Naive thymus-derived CD4-positive, alpha-beta T cell (primary cell): ENCODE results near the gene ALAS1. TPM values are rescaled to one million over a fixed set of nuclear protein-coding genes. Genes with fewer than 3 reads are reported as not detected.
A peak's percentile ranks its signal among the peaks of the same experiment; 100 is the strongest.
"Not testable (repeated sequence)": the region's sequence is repeated elsewhere in the genome, so short reads cannot be mapped to it uniquely, and the experiment has no call there.

ENCODE experiments used
- ATAC-seq: fragments of 150-1000 bp; cut with Tn5 transposase; 2 replicates; pipeline ENCODE4 v1.10.0; 2021; ENCODE audit warnings: mild to moderate bottlenecking, moderate library complexity
- CTCF ChIA-PET: fragments of 350-600 bp; sonication (Branson Sonifier 250); formaldehyde crosslinking; loops from one replicate; lab custom pipeline; 2021; ENCODE audit warnings: antibody characterized with exemption; lab: Charles Lee
- POLR2A ChIA-PET: fragments of 350-600 bp; sonication (Branson Sonifier 250); formaldehyde crosslinking; loops from one replicate; lab custom pipeline; 2021; ENCODE audit warnings: antibody characterized with exemption, inconsistent platforms; lab: Charles Lee
- DNase-seq, 9 donors: peaks; one replicate each; pipeline versions ENCODE4 v3.0.0 to v3.0.0-alpha.2; 2020 to 2022; ENCODE audit warnings: mixed read lengths in 1 of 9
- H3K27ac ChIP-seq: one replicate; pipeline ENCODE4 v1.7.0; 2013; ENCODE audit warnings: mild to moderate bottlenecking, low read depth, low read length, moderate library complexity
- H3K27me3 ChIP-seq, 2 donors: one replicate each; pipeline ENCODE4 v1.7.0; 2013; ENCODE audit warnings: low read length in 2 of 2, mild to moderate bottlenecking in 2 of 2, moderate library complexity in 2 of 2; ENCODE audit not compliant: control insufficient read depth in 2 of 2, insufficient read depth in 2 of 2
- H3K36me3 ChIP-seq, 3 experiments: 1 replicate in 2 of 3; 2 replicates in 1 of 3; pipeline ENCODE4 v1.7.0; 2013; ENCODE audit warnings: low read length in 3 of 3, mild to moderate bottlenecking in 3 of 3, moderate library complexity in 1 of 3; ENCODE audit not compliant: insufficient read depth in 3 of 3, control insufficient read depth in 2 of 3
- H3K4me1 ChIP-seq, 2 donors: one replicate each; pipeline ENCODE4 v1.7.0; 2013; ENCODE audit warnings: low read length in 2 of 2, mild to moderate bottlenecking in 2 of 2, moderate library complexity in 1 of 2; ENCODE audit not compliant: control insufficient read depth in 2 of 2, insufficient read depth in 2 of 2
- H3K4me3 ChIP-seq: 2 replicates; pipeline ENCODE4 v1.7.0; 2013; ENCODE audit warnings: mild to moderate bottlenecking, low read length
- H3K9me3 ChIP-seq, 3 experiments: 1 replicate in 2 of 3; 2 replicates in 1 of 3; pipeline ENCODE4 v1.7.0; 2013; ENCODE audit warnings: low read length in 3 of 3; ENCODE audit not compliant: control insufficient read depth in 2 of 3
- H3K27ac Mint-ChIP-seq, 9 donors: one replicate each; pipeline ENCODE4 v1.8.0; 2020 to 2022; ENCODE audit warnings: mixed read lengths in 9 of 9, mild to moderate bottlenecking in 8 of 9, moderate library complexity in 5 of 9, inconsistent platforms in 2 of 9
- H3K27me3 Mint-ChIP-seq, 5 donors: one replicate each; pipeline ENCODE4 v1.8.0; 2021 to 2022; ENCODE audit warnings: mixed read lengths in 5 of 5, mild to moderate bottlenecking in 1 of 5
- H3K36me3 Mint-ChIP-seq, 5 donors: one replicate each; pipeline ENCODE4 v1.8.0; 2020 to 2022; ENCODE audit warnings: mixed read lengths in 5 of 5, mild to moderate bottlenecking in 3 of 5, inconsistent platforms in 1 of 5
- H3K4me1 Mint-ChIP-seq, 7 donors: one replicate each; pipeline ENCODE4 v1.8.0; 2020 to 2022; ENCODE audit warnings: mixed read lengths in 7 of 7, mild to moderate bottlenecking in 3 of 7, inconsistent platforms in 1 of 7
- H3K4me3 Mint-ChIP-seq, 10 donors: one replicate each; pipeline ENCODE4 v1.8.0; 2020 to 2022; ENCODE audit warnings: mild to moderate bottlenecking in 10 of 10, mixed read lengths in 10 of 10, moderate library complexity in 6 of 10, inconsistent platforms in 2 of 10
- H3K9me3 Mint-ChIP-seq, 11 donors: one replicate each; pipeline ENCODE4 v1.8.0; 2020 to 2022; ENCODE audit warnings: mixed read lengths in 11 of 11, mild to moderate bottlenecking in 4 of 11, inconsistent platforms in 1 of 11, moderate library complexity in 1 of 11
- intact Hi-C, 2 donors: fragments of 100-400 bp; cut with micrococcal nuclease; formaldehyde crosslinking; loops; one replicate each; pipeline ENCODE4 v1.15.1; 2023
- polyA plus RNA-seq, 2 donors: library from polyadenylated mRNA; unstranded; fragments of 300-500 nt; fragmentation: Illumina TruSeq; gene quantifications; one replicate each; pipeline ENCODE4 v1.2.3, GENCODE V29; 2021
- total RNA-seq, 6 experiments: library from RNA in 5 of 6; stranded (reverse) in 5 of 6; gene quantifications; 1 replicate in 5 of 6; 2 replicates in 1 of 6; pipeline ENCODE4 v1.2.3 and lab custom pipeline; 2021 to 2026

ALAS1 gene
- total and polyA plus RNA-seq, 7 experiments from 2014 or later, result 12.6 to 74.3 (median 27.4) TPM

GRCh38 chr3:52151991-52152390 lies 46.0 kb upstream of the ALAS1 start:
- H3K9me3 Mint-ChIP-seq, H3K9me3 ChIP-seq, H3K27me3 Mint-ChIP-seq, H3K27ac ChIP-seq, ATAC-seq, H3K36me3 ChIP-seq, DNase-seq, H3K4me1 ChIP-seq, H3K36me3 Mint-ChIP-seq, H3K27me3 ChIP-seq, H3K4me3 Mint-ChIP-seq, H3K4me3 ChIP-seq: not testable (repeated sequence)
- POLR2A ChIA-PET, result interaction anchor here (0.8 kb wide), 1 partner anchor 44 kb away, joined by 3 read pairs; no protein-coding TSS in a partner anchor
- Mint-ChIP-seq H3K27ac (peak overlapping the region in 1 of 9 donors; percentile 21), H3K4me1 (peaks cover 5 to 22% (median 6%) of the 10 kb centered on the region in 7 donors)
- CTCF ChIA-PET, result interaction anchor here (0.8 kb wide), 1 partner anchor 187 kb away, joined by 3 read pairs; no protein-coding TSS in a partner anchor
- intact Hi-C loops, result loop anchor here (10.0 kb wide), 3 partner anchors 73 to 1537 kb away; partner anchors contain the start of genes CISH (in 1 of the 2), DCAF1 (in 1 of the 2), MAPKAPK3 (in 1 of the 2) and TLR9 (in 1 of the 2)

DNA sequence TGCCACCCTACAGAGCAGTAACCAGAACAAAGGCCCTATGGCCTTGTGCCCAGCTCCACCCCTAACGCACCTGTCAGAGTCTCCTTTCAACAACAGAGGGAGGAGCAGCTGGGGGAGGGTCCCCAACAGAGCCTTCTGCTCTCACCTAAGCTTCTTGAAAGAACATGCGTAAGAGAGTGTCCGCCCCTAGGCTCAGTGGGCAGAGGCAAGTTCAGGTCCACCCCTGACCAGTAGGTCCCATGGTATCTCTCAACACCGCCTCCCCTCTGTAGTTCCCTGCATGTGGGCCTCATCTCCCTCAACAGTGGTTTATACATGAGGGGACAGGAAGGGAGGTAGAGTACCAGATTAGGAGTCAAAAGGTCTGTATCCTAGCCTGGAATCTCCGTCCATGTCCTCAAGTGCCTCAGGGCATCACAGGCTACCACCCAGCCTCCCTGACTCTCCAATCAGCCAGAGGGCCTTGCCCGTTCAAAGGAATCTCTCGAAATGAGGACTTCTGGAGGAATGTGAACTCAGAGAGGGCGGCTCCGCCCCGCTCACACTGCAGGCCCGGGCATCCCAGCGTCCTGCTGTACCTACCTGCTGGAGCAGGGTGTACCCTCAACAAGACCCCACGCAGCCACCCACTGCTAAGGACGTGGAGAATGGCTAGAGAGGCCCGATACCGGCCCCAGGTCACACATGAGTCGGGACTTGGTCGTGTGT lies 44.4 kb upstream of the ALAS1 start:
- POLR2A ChIA-PET, result interaction anchor here (0.9 to 1.7 kb wide), 2 partner anchors 43 to 97 kb away, joined by 3 to 16 read pairs; partner anchors contain the start of gene DUSP7
- Mint-ChIP-seq H3K4me1 (peaks cover 5 to 22% (median 6%) of the 10 kb centered on the region in 7 donors), H3K27me3 (no peaks in the 10 kb centered on the region), H3K27ac (peak overlapping the region in 7 of 9 donors; percentile 41 to 97 (median 92)), H3K36me3 (no peaks in the 10 kb centered on the region), H3K9me3 (no peaks in the 10 kb centered on the region), H3K4me3 (peak overlapping the region; percentile 88 to 98 (median 96))
- Histone ChIP-seq H3K4me3 (peak overlapping the region; percentile 98), H3K27ac (peak overlapping the region; percentile 85), H3K27me3 (no peaks in the 10 kb centered on the region), H3K36me3 (peaks cover 0 to 4% (median 0%) of the 10 kb centered on the region in 3 experiments), H3K4me1 (peaks cover 4 to 6% of the 10 kb centered on the region in 2 donors), H3K9me3 (no peaks in the 10 kb centered on the region)
- peak in 1 of 9 donors; percentile 38 for DNase-seq
- intact Hi-C loops, result loop anchor here (1.0 to 10.0 kb wide), 13 partner anchors 45 to 1539 kb away; partner anchors contain the start of genes ALAS1 (in 2 of the 2), ABHD14A (in 1 of the 2), CISH (in 1 of the 2) and DCAF1 (in 1 of the 2)
- no peak for ATAC-seq
- CTCF ChIA-PET, result interaction anchor here (1.7 kb wide), 1 partner anchor 67 kb away, joined by 5 read pairs; no protein-coding TSS in a partner anchor

DNA sequence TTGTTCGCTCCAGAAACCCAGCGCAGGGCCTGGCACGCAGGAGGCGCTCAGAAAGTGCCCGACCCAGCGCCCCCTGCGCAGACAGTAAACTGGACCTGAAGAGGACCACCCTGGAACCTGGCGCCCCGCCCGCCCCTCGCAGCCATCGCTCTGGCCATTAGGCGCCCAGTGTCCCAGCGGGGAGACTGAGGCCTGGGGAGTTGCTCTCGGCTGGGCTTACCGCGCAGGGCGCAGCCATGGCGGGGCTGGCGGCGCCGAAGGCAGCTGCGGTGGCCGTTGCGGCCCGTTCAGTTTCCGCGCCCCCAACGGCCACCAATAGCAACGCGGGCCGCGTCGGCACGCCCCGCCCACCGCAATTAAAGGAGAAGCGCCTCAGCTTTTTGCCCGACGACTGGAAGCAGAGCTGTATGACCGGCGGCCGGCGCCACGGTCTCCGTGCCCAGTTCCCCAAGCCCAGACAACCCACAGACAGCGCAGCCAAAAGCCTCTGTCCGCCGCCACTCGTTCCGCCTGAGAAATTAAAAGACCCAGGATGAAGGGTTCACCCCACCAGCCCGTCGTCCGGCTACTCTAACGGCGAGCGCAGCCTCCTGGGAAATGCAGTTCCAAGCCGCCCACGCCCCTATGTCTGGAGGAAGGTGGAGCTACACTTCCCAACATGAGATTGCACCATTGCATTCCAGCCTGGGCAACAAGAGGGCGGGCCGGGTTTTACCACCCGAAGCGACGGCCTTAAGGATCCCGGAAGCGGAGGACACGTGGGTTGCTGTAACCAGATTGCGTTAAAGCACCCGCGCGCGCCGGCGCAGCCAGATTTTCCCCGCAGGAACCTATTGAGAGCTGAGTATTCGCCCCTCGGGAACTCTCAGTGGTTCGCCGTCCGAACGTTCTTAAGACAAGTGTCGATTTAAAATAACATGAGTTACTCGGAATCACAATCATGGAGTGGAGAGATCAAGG lies 43.5 kb upstream of the ALAS1 start, which contains the start of gene POC1A:
POC1A (minus strand) TSS at position 289 of the 960 bp plus-strand sequence; CDS start at position 238, 51 bp downstream.
- H3K4me3 Mint-ChIP-seq, result peak within 1 kb of the TSS; percentile 88 to 98 (median 96)
- H3K27me3 Mint-ChIP-seq, result peaks cover 0 to 2% (median 0%) of the 10 kb centered on the region in 5 donors
- ATAC-seq, result peak; percentile 92
- H3K27ac ChIP-seq, result peak within 1 kb of the TSS; percentile 85
- peak within 1 kb of the TSS; percentile 98 for H3K4me3 ChIP-seq
- no peaks in the 10 kb centered on the region for H3K36me3 Mint-ChIP-seq
- H3K27me3 ChIP-seq, result no peaks in the 10 kb centered on the region
- H3K36me3 ChIP-seq, result peaks cover 0 to 4% (median 0%) of the 10 kb centered on the region in 3 experiments
- CTCF ChIA-PET, result interaction anchor here (0.5 to 1.7 kb wide), 5 partner anchors 9 to 159 kb away, joined by 3 to 5 read pairs (median 3); partner anchors contain the start of gene RPL29
- peak within 1 kb of the TSS; percentile 87 to 98 (median 94) for H3K27ac Mint-ChIP-seq
- H3K9me3 ChIP-seq, result no peaks in the 10 kb centered on the region
- H3K4me1 ChIP-seq, result peaks cover 4 to 6% of the 10 kb centered on the region in 2 donors
- POLR2A ChIA-PET, result interaction anchor here (0.7 to 1.7 kb wide), 9 partner anchors 8 to 1803 kb away, joined by 3 to 16 read pairs (median 4); partner anchors contain the start of genes ACY1, ALAS1, DUSP7 and GLYCTK
- intact Hi-C loops, result loop anchor here (1.0 to 10.0 kb wide), 13 partner anchors 44 to 1540 kb away; partner anchors contain the start of genes ALAS1 (in 2 of the 2), ABHD14A (in 1 of the 2), CISH (in 1 of the 2) and DCAF1 (in 1 of the 2)
- no peaks in the 10 kb centered on the region for H3K9me3 Mint-ChIP-seq
- DNase-seq, result peak; percentile 73 to 90 (median 82)
- H3K4me1 Mint-ChIP-seq, result peaks cover 5 to 22% (median 6%) of the 10 kb centered on the region in 7 donors

GRCh38 chr3:52155912-52156311 lies 42.0 kb upstream of the ALAS1 start:
- POLR2A ChIA-PET, result no interaction called here
- Histone ChIP-seq H3K4me1 (peaks cover 4 to 6% of the 10 kb centered on the region in 2 donors), H3K4me3 (no peak overlapping the region), H3K9me3 (no peaks in the 10 kb centered on the region), H3K27me3 (no peaks in the 10 kb centered on the region), H3K27ac (no peak overlapping the region), H3K36me3 (peaks cover 0 to 4% (median 0%) of the 10 kb centered on the region in 3 experiments)
- DNase-seq, result no peak
- no peaks in the 10 kb centered on the region for H3K36me3 Mint-ChIP-seq
- peak overlapping the region; percentile 53 to 96 (median 68) for H3K4me3 Mint-ChIP-seq
- no peaks in the 10 kb centered on the region for H3K9me3 Mint-ChIP-seq
- no peak for ATAC-seq
- intact Hi-C loops, result loop anchor here (2.0 to 10.0 kb wide), 6 partner anchors 69 to 1541 kb away; partner anchors contain the start of genes CISH (in 1 of the 2), DCAF1 (in 1 of the 2), MAPKAPK3 (in 1 of the 2) and TLR9 (in 1 of the 2)
- CTCF ChIA-PET, result no interaction called here
- H3K27ac Mint-ChIP-seq, result peak overlapping the region in 8 of 9 donors; percentile 33 to 75 (median 51)
- H3K4me1 Mint-ChIP-seq, result peaks cover 5 to 22% (median 6%) of the 10 kb centered on the region in 7 donors
- peaks cover 0 to 5% (median 0%) of the 10 kb centered on the region in 5 donors for H3K27me3 Mint-ChIP-seq

DNA sequence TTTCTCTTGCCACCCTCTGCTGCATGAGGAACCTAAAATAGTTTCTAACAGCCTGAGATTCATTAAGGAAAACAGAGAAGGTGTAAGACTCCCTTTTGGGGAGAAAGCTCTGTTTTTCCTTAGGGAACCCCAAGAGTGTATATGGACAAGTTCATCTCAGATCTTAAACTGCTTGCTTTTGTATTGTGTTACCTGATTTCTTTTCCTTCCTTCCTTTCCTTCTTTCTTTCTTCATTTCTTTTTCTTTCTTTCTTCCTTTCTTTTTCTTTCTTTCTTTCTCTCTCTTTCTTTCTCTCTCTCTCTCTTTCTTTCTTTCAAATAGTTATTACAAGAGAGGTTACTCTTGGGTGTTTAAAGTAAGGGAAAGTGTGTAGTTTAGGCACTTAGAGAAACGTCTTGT lies 38.5 kb upstream of the ALAS1 start:
- Histone ChIP-seq H3K4me3 (no peak overlapping the region), H3K27ac (no peak overlapping the region), H3K9me3 (no peaks in the 10 kb centered on the region), H3K4me1 (no peaks in the 10 kb centered on the region), H3K27me3 (no peaks in the 10 kb centered on the region), H3K36me3 (peaks cover 0 to 1% (median 0%) of the 10 kb centered on the region in 3 experiments)
- no peak overlapping the region for H3K4me3 Mint-ChIP-seq
- peaks cover 0 to 5% (median 0%) of the 10 kb centered on the region in 5 donors for H3K27me3 Mint-ChIP-seq
- ChIA-PET POLR2A (no interaction called here), CTCF (no interaction called here)
- no peak for ATAC-seq
- no peaks in the 10 kb centered on the region for H3K36me3 Mint-ChIP-seq
- peaks cover 4 to 11% (median 6%) of the 10 kb centered on the region in 7 donors for H3K4me1 Mint-ChIP-seq
- no peak for DNase-seq
- peak overlapping the region in 1 of 9 donors; percentile 52 for H3K27ac Mint-ChIP-seq
- no peaks in the 10 kb centered on the region for H3K9me3 Mint-ChIP-seq
- intact Hi-C loops, result loop anchor here (10.0 kb wide), 3 partner anchors 65 to 1545 kb away; partner anchors contain the start of genes CISH (in 1 of the 2), DCAF1 (in 1 of the 2), MAPKAPK3 (in 1 of the 2) and TLR9 (in 1 of the 2)
